Kidney (tissue), 14 donors: ENCODE measurements around the gene ARMC6. TPM values are rescaled to one million over a fixed set of nuclear protein-coding genes. Genes with fewer than 3 reads are reported as not detected.

Source experiments
- DNase-seq, 5 donors: peaks; one replicate each; pipeline ENCODE4 v3.0.0-alpha.2; 2013 to 2020
- FAIRE-seq: peaks from 2 replicates; lab custom pipeline; 2012; peaks lifted over from hg19 to GRCh38; lab: Jason Lieb, UNC
- H3K27ac ChIP-seq, 2 donors: one replicate each; pipeline ENCODE4 v1.7.0; 2013; ENCODE audit warnings: low read depth in 2 of 2, low read length in 2 of 2, inconsistent platforms in 1 of 2
- H3K27me3 ChIP-seq: one replicate; pipeline ENCODE4 v1.7.1; 2013; ENCODE audit warnings: low read length, inconsistent platforms; ENCODE audit not compliant: control insufficient read depth, insufficient read depth
- H3K36me3 ChIP-seq, 3 donors: one replicate each; pipeline versions ENCODE4 v1.7.0 to v1.7.1; 2013; ENCODE audit warnings: low read length in 3 of 3, control low read depth in 1 of 3, inconsistent platforms in 1 of 3; ENCODE audit not compliant: insufficient read depth in 3 of 3, control insufficient read depth in 2 of 3
- H3K4me1 ChIP-seq, 3 donors: one replicate each; pipeline versions ENCODE4 v1.7.0 to v1.7.1; 2013; ENCODE audit warnings: low read length in 3 of 3, inconsistent platforms in 1 of 3, low read depth in 1 of 3; ENCODE audit not compliant: control insufficient read depth in 2 of 3, insufficient read depth in 2 of 3
- H3K4me3 ChIP-seq, 3 donors: one replicate each; pipeline versions ENCODE4 v1.7.0 to v1.8.1; 2013; ENCODE audit warnings: low read length in 3 of 3, control low read depth in 1 of 3, inconsistent platforms in 1 of 3
- H3K9ac ChIP-seq, 3 donors: one replicate each; pipeline versions ENCODE4 v1.7.0 to v1.7.1; 2013; ENCODE audit warnings: low read length in 3 of 3, control low read depth in 1 of 3, inconsistent platforms in 1 of 3
- H3K9me3 ChIP-seq, 3 donors: one replicate each; pipeline versions ENCODE4 v1.7.0 to v1.7.1; 2013; ENCODE audit warnings: low read length in 3 of 3, control low read depth in 1 of 3, inconsistent platforms in 1 of 3; ENCODE audit not compliant: control insufficient read depth in 2 of 3, insufficient read depth in 1 of 3
- CTCF ChIP-seq: IDR thresholded peaks from 3 replicates; pipeline ENCODE4 v1.5.1; 2012; ENCODE audit warnings: mild to moderate bottlenecking, moderate library complexity, borderline replicate concordance; ENCODE audit not compliant: insufficient read depth; ENCODE audit errors: extremely low read depth
- intact Hi-C: fragments of 100-400 bp; cut with DNase I; formaldehyde crosslinking; loops from one replicate; pipeline ENCODE4 v1.11.1; 2022
- polyA plus RNA-seq: library from polyadenylated mRNA; stranded (reverse); fragments of 350-450 nt; fragmentation: Illumina TruSeq; extraction: RNeasy Lipid Tissue Mini Kit (QIAGEN cat#74804); gene quantifications from one replicate; pipeline ENCODE4 v1.2.3, GENCODE V29; 2014; ENCODE audit warnings: low read depth, low replicate concordance; ENCODE audit not compliant: insufficient read depth
- total RNA-seq: library from RNA; stranded (reverse); fragmentation: NEBNext Ultra II Directional; extraction: Animal tissue kit (Norgen Biotek cat#: 25700); gene quantifications from one replicate; pipeline ENCODE4 v1.2.1, GENCODE V29; 2021
- donor health status: control.
- donor health status: control.
- donor health status: control.
- donor health status: control.
- donor health status: control.
- donor health status: DM: yes; HTN: yes; CAD: no.
- donor health status: Normal renal cell carcinoma (clear cell type).

Gene ARMC6
- total and polyA plus RNA-seq, 2 donors from 2014 or later = 23.0 to 24.6 TPM

GRCh38 chr19:19042732-19043280 is 9.4 kb downstream of the ARMC6 start:
- TF ChIP-seq CTCF = no peak

GRCh38 chr19:19043481-19043880 is 10.1 kb downstream of the ARMC6 start:
- no peak overlapping the region for H3K4me3 ChIP-seq
- no peak overlapping the region for H3K27ac ChIP-seq
- intact Hi-C loops = no loop called here
- no peaks in the 10 kb centered on the region for H3K27me3 ChIP-seq
- FAIRE-seq = no peak
- no peaks in the 10 kb centered on the region for H3K9me3 ChIP-seq
- peaks cover 0 to 12% (median 7%) of the 10 kb centered on the region in 3 donors for H3K36me3 ChIP-seq
- no peak for DNase-seq
- TF ChIP-seq CTCF = no peak
- H3K9ac ChIP-seq = no peak overlapping the region
- H3K4me1 ChIP-seq = no peaks in the 10 kb centered on the region

More at GRCh38 chr19:19042732-19043280, 9.4 kb downstream of the ARMC6 start:
- H3K9me3 ChIP-seq = no peaks in the 10 kb centered on the region
- H3K36me3 ChIP-seq = peaks cover 0 to 12% (median 7%) of the 10 kb centered on the region in 3 donors
- H3K4me3 ChIP-seq = no peak overlapping the region
- no peak for DNase-seq
- no peak for FAIRE-seq
- intact Hi-C loops = no loop called here
- H3K27me3 ChIP-seq = no peaks in the 10 kb centered on the region
- no peak overlapping the region for H3K27ac ChIP-seq
- H3K4me1 ChIP-seq = no peaks in the 10 kb centered on the region
- H3K9ac ChIP-seq = no peak overlapping the region

- intact Hi-C loops = no loop called here
- Histone ChIP-seq H3K27me3 (no peaks in the 10 kb centered on the region), H3K9ac (no peak overlapping the region), H3K4me3 (no peak overlapping the region), H3K9me3 (no peaks in the 10 kb centered on the region), H3K27ac (no peak overlapping the region), H3K4me1 (no peaks in the 10 kb centered on the region), H3K36me3 (peaks cover 0 to 12% (median 7%) of the 10 kb centered on the region in 3 donors)
- no peak for TF ChIP-seq CTCF
- no peak for FAIRE-seq
- DNase-seq = no peak
Measured at GRCh38 chr19:19043881-19044280, 10.5 kb downstream of the ARMC6 start.

GRCh38 chr19:19049406-19049805 is 16.0 kb downstream of the ARMC6 start:
- no peak overlapping the region for H3K4me3 ChIP-seq
- no peak for TF ChIP-seq CTCF
- FAIRE-seq = no peak
- no peaks in the 10 kb centered on the region for H3K27me3 ChIP-seq
- peaks cover 2 to 10% (median 7%) of the 10 kb centered on the region in 3 donors for H3K36me3 ChIP-seq
- no peaks in the 10 kb centered on the region for H3K9me3 ChIP-seq
- no peak overlapping the region for H3K9ac ChIP-seq
- intact Hi-C loops = no loop called here
- DNase-seq = no peak
- no peaks in the 10 kb centered on the region for H3K4me1 ChIP-seq
- no peak overlapping the region for H3K27ac ChIP-seq
